H4 (cell line): ENCODE results near the gene C9orf153. TPM values are rescaled to one million over a fixed set of nuclear protein-coding genes. Genes with fewer than 3 reads are reported as not detected.
"Not testable (repeated sequence)": the region's sequence is repeated elsewhere in the genome, so short reads cannot be mapped to it uniquely, and the experiment has no call there.

Experiments used
- DNase-seq: peaks from one replicate; pipeline ENCODE4 v3.0.0-alpha.2; 2015; ENCODE audit warnings: low spot score
- total RNA-seq: library from RNA; depleted of rRNA; stranded (reverse); fragments of >200 nt; shearing (Covaris generic); gene quantifications from 2 replicates; pipeline ENCODE4 v1.2.3, GENCODE V29; 2014; rRNA removed

C9orf153 gene
- total RNA-seq, 1 experiment from 2014 or later: not detected

- DNase-seq: not testable (repeated sequence)
These were observed 68.8 kb downstream of the C9orf153 start for GRCh38 chr9:86190700-86191099.

- DNase-seq: no peak
These were observed 72.3 kb downstream of the C9orf153 start for GRCh38 chr9:86187121-86187520.

- DNase-seq: no peak
These were observed 72.8 kb downstream of the C9orf153 start for GRCh38 chr9:86186696-86187095.

GRCh38 chr9:86185872-86186271, 73.6 kb downstream of the C9orf153 start:
- DNase-seq: no peak

- no peak for DNase-seq
These were observed 75.3 kb downstream of the C9orf153 start for GRCh38 chr9:86184138-86184524.

GRCh38 chr9:86183229-86184137, 76.0 kb downstream of the C9orf153 start:
- no peak for DNase-seq

- DNase-seq: no peak
These were observed 77.8 kb downstream of the C9orf153 start for GRCh38 chr9:86181379-86182315.

GRCh38 chr9:86178503-86178902, 81.0 kb downstream of the C9orf153 start:
- no peak for DNase-seq

- DNase-seq: no peak
These were observed 81.5 kb downstream of the C9orf153 start for GRCh38 chr9:86177995-86178394.

- DNase-seq: peak; percentile 59
These were observed 83.0 kb downstream of the C9orf153 start for GRCh38 chr9:86176468-86176867.

GRCh38 chr9:86175743-86176456, 83.6 kb downstream of the C9orf153 start:
- DNase-seq: peak; percentile 24

GRCh38 chr9:86175223-86175622, 84.2 kb downstream of the C9orf153 start:
- no peak for DNase-seq

Other genes with a start within 250 kb of the C9orf153 start
- 45.2 and 57.5 TPM in 2 replicates for gene GOLM1, start 160.1 kb downstream of the C9orf153 start, total RNA-seq
- gene ISCA1, start 22.9 kb upstream of the C9orf153 start, total RNA-seq: 48.1 and 54.7 TPM in 2 replicates
- gene TUT7, start 94.8 kb upstream of the C9orf153 start, total RNA-seq: 11.8 and 13.5 TPM in 2 replicates